HG03196 (cell line): ENCODE measurements around the gene EP400.
A peak's percentile ranks its signal among the peaks of the same experiment; 100 is the strongest.

Source experiments
- ATAC-seq: cut with Tn5 transposase; IDR thresholded peaks from one replicate; pipeline ENCODE4 v1.9.1; 2021; ENCODE audit not compliant: unreplicated experiment

Gene EP400

GRCh38 chr12:132064631-132065030 lies 114.9 kb downstream of the EP400 start:
- no peak for ATAC-seq

GRCh38 chr12:132065203-132065602 lies 115.5 kb downstream of the EP400 start:
- ATAC-seq = no peak

- no peak for ATAC-seq
Measured at GRCh38 chr12:132065609-132066344, 116.0 kb downstream of the EP400 start.

- ATAC-seq = no peak
Measured at GRCh38 chr12:132066345-132066685, 116.6 kb downstream of the EP400 start.

- ATAC-seq = no peak
Measured at GRCh38 chr12:132066749-132067148, 117.0 kb downstream of the EP400 start.

GRCh38 chr12:132067182-132067581 lies 117.4 kb downstream of the EP400 start:
- no peak for ATAC-seq

GRCh38 chr12:132068250-132068649 lies 118.5 kb downstream of the EP400 start:
- no peak for ATAC-seq

- no peak for ATAC-seq
Measured at GRCh38 chr12:132069336-132069985, 119.7 kb downstream of the EP400 start.

GRCh38 chr12:132070298-132070697 lies 120.6 kb downstream of the EP400 start:
- no peak for ATAC-seq

- peak; percentile 63 for ATAC-seq
Measured at GRCh38 chr12:132071040-132071810, 121.5 kb downstream of the EP400 start.

- no peak for ATAC-seq
Measured at GRCh38 chr12:132071830-132072384, 122.2 kb downstream of the EP400 start.

- no peak for ATAC-seq
Measured at GRCh38 chr12:132074216-132074615, 124.5 kb downstream of the EP400 start.

GRCh38 chr12:132075026-132075713 lies 125.4 kb downstream of the EP400 start:
- ATAC-seq = no peak

GRCh38 chr12:132075714-132076553 lies 126.2 kb downstream of the EP400 start:
- ATAC-seq = no peak

- no peak for ATAC-seq
Measured at GRCh38 chr12:132076711-132077110, 127.0 kb downstream of the EP400 start.

GRCh38 chr12:132077322-132078100 lies 127.8 kb downstream of the EP400 start:
- no peak for ATAC-seq

- no peak for ATAC-seq
Measured at GRCh38 chr12:132078190-132078589, 128.4 kb downstream of the EP400 start.

GRCh38 chr12:132079200-132079599 lies 129.5 kb downstream of the EP400 start:
- no peak for ATAC-seq

- ATAC-seq = no peak
Measured at GRCh38 chr12:132079695-132080094, 130.0 kb downstream of the EP400 start.
